ENCODE results near the gene ZFHX3. TPM values are rescaled to one million over a fixed set of nuclear protein-coding genes. Genes with fewer than 3 reads are reported as not detected.

ZFHX3 gene
- total RNA-seq, 8 experiments from 2014 or later = 7.4 to 31.9 (median 21.7) TPM

- peaks cover 33 to 36% of the 10 kb centered on the region in 2 donors for H3K4me1 ChIP-seq (replicated peaks in 1 of 2)
- WGBS, 10 experiments = 77 to 100% (median 87%) methylated on average over 1 to 9 of the region's 9 CpGs; no CpG with 5 or more reads in 1 of the 10 experiments
- no peak overlapping the region for H3K27ac ChIP-seq
- in situ Hi-C loops (cut with MboI; ENCODE audit: low pct_unique_long_range_greater_than_20kb in 2 of 9, low sequenced_read_pairs in 9 of 9, unreplicated experiment in 9 of 9) = no loop called here
- H3K4me3 ChIP-seq = no peak overlapping the region
- ATAC-seq (replicated peaks in 6 of 8) = peak in 1 of 8 experiments; percentile 6
Measured at GRCh38 chr16:72961863-72962262, 86.1 kb downstream of the ZFHX3 start.

GRCh38 chr16:72961115-72961832 lies 86.7 kb downstream of the ZFHX3 start:
- 50 to 100% (median 63%) methylated on average over 1 to 15 of the region's 20 CpGs; no CpG with 5 or more reads in 2 of the 10 experiments for WGBS, 10 experiments
- peak in 6 of 8 experiments; percentile 31 to 83 (median 76) for ATAC-seq (replicated peaks in 6 of 8)
- Histone ChIP-seq H3K4me1 (replicated peaks in 1 of 2) (peaks cover 36% of the 10 kb centered on the region in 2 donors), H3K27ac (no peak overlapping the region), H3K4me3 (no peak overlapping the region)
- in situ Hi-C loops (cut with MboI; ENCODE audit: low pct_unique_long_range_greater_than_20kb in 2 of 9, low sequenced_read_pairs in 9 of 9, unreplicated experiment in 9 of 9) = no loop called here

GRCh38 chr16:72960101-72960500 lies 87.8 kb downstream of the ZFHX3 start:
- in situ Hi-C loops (cut with MboI; ENCODE audit: low pct_unique_long_range_greater_than_20kb in 2 of 9, low sequenced_read_pairs in 9 of 9, unreplicated experiment in 9 of 9) = no loop called here
- Histone ChIP-seq H3K4me1 (replicated peaks in 1 of 2) (peaks cover 36 to 38% of the 10 kb centered on the region in 2 donors), H3K4me3 (no peak overlapping the region), H3K27ac (no peak overlapping the region)
- WGBS, 10 experiments = 100% methylated on average over 1 to 3 of the region's 20 CpGs; no CpG with 5 or more reads in 6 of the 10 experiments
- no peak for ATAC-seq (replicated peaks in 6 of 8)

GRCh38 chr16:72959301-72959996 lies 88.5 kb downstream of the ZFHX3 start:
- 93 to 100% (median 98%) methylated on average over 1 to 15 of the region's 46 CpGs; no CpG with 5 or more reads in 4 of the 10 experiments for WGBS, 10 experiments
- Histone ChIP-seq H3K4me3 (no peak overlapping the region), H3K27ac (no peak overlapping the region), H3K4me1 (replicated peaks in 1 of 2) (peaks cover 36 to 38% of the 10 kb centered on the region in 2 donors)
- no peak for ATAC-seq (replicated peaks in 6 of 8)
- in situ Hi-C loops (cut with MboI; ENCODE audit: low pct_unique_long_range_greater_than_20kb in 2 of 9, low sequenced_read_pairs in 9 of 9, unreplicated experiment in 9 of 9) = no loop called here

- no peak overlapping the region for H3K4me3 ChIP-seq
- ATAC-seq (replicated peaks in 6 of 8) = no peak
- in situ Hi-C loops (cut with MboI; ENCODE audit: low pct_unique_long_range_greater_than_20kb in 2 of 9, low sequenced_read_pairs in 9 of 9, unreplicated experiment in 9 of 9) = no loop called here
- WGBS, 10 experiments = 90 to 100% (median 96%) methylated on average over 1 to 13 of the region's 18 CpGs; no CpG with 5 or more reads in 4 of the 10 experiments
- no peak overlapping the region for H3K27ac ChIP-seq
- H3K4me1 ChIP-seq (replicated peaks in 1 of 2) = peaks cover 30% of the 10 kb centered on the region in 2 donors
Measured at GRCh38 chr16:72958522-72959076, 89.3 kb downstream of the ZFHX3 start.

- peaks cover 23 to 32% of the 10 kb centered on the region in 2 donors for H3K4me1 ChIP-seq (replicated peaks in 1 of 2)
- no peak overlapping the region for H3K27ac ChIP-seq
- 40 to 100% (median 98%) methylated on average over 1 to 20 of the region's 50 CpGs; no CpG with 5 or more reads in 1 of the 10 experiments for WGBS, 10 experiments
- ATAC-seq (replicated peaks in 6 of 8) = no peak
- in situ Hi-C loops (cut with MboI; ENCODE audit: low pct_unique_long_range_greater_than_20kb in 2 of 9, low sequenced_read_pairs in 9 of 9, unreplicated experiment in 9 of 9) = no loop called here
- H3K4me3 ChIP-seq = no peak overlapping the region
Measured at GRCh38 chr16:72957303-72958277, 90.3 kb downstream of the ZFHX3 start.

- ATAC-seq (replicated peaks in 6 of 8) = peak in 3 of 8 experiments; percentile 14 to 57 (median 30)
- Histone ChIP-seq H3K4me3 (no peak overlapping the region), H3K4me1 (replicated peaks in 1 of 2) (peaks cover 12 to 20% of the 10 kb centered on the region in 2 donors), H3K27ac (no peak overlapping the region)
- WGBS, 10 experiments = 55 to 100% (median 91%) methylated on average over 2 to 12 of the region's 14 CpGs; no CpG with 5 or more reads in 1 of the 10 experiments
- in situ Hi-C loops (cut with MboI; ENCODE audit: low pct_unique_long_range_greater_than_20kb in 2 of 9, low sequenced_read_pairs in 9 of 9, unreplicated experiment in 9 of 9) = no loop called here
Measured at GRCh38 chr16:72956124-72957064, 91.5 kb downstream of the ZFHX3 start.

- peaks cover 18 to 30% of the 10 kb centered on the region in 2 donors for H3K4me1 ChIP-seq (replicated peaks in 1 of 2)
- WGBS, 10 experiments = 34 to 98% (median 82%) methylated on average over 1 to 9 of the region's 9 CpGs; no CpG with 5 or more reads in 1 of the 10 experiments
- in situ Hi-C loops (cut with MboI; ENCODE audit: low pct_unique_long_range_greater_than_20kb in 2 of 9, low sequenced_read_pairs in 9 of 9, unreplicated experiment in 9 of 9) = no loop called here
- H3K27ac ChIP-seq = no peak overlapping the region
- peak in 2 of 8 experiments; percentile 19 to 20 for ATAC-seq (replicated peaks in 6 of 8)
- no peak overlapping the region for H3K4me3 ChIP-seq
Measured at GRCh38 chr16:72952811-72953271, 95.1 kb downstream of the ZFHX3 start.

GRCh38 chr16:72952404-72952803 lies 95.5 kb downstream of the ZFHX3 start:
- Histone ChIP-seq H3K4me1 (replicated peaks in 1 of 2) (peaks cover 22 to 30% of the 10 kb centered on the region in 2 donors), H3K4me3 (no peak overlapping the region), H3K27ac (no peak overlapping the region)
- no peak for ATAC-seq (replicated peaks in 6 of 8)
- in situ Hi-C loops (cut with MboI; ENCODE audit: low pct_unique_long_range_greater_than_20kb in 2 of 9, low sequenced_read_pairs in 9 of 9, unreplicated experiment in 9 of 9) = no loop called here
- 71 to 100% (median 87%) methylated on average over 1 to 5 of the region's 10 CpGs; no CpG with 5 or more reads in 5 of the 10 experiments for WGBS, 10 experiments

GRCh38 chr16:72951916-72952315 lies 96.0 kb downstream of the ZFHX3 start:
- ATAC-seq (replicated peaks in 6 of 8) = no peak
- peaks cover 27 to 34% of the 10 kb centered on the region in 2 donors for H3K4me1 ChIP-seq (replicated peaks in 1 of 2)
- no peak overlapping the region for H3K27ac ChIP-seq
- 79 to 100% (median 100%) methylated on average over 1 to 2 of the region's 3 CpGs; no CpG with 5 or more reads in 4 of the 10 experiments for WGBS, 10 experiments
- no peak overlapping the region for H3K4me3 ChIP-seq
- in situ Hi-C loops (cut with MboI; ENCODE audit: low pct_unique_long_range_greater_than_20kb in 2 of 9, low sequenced_read_pairs in 9 of 9, unreplicated experiment in 9 of 9) = no loop called here

- Histone ChIP-seq H3K4me1 (replicated peaks in 1 of 2) (peaks cover 39 to 42% of the 10 kb centered on the region in 2 donors), H3K4me3 (no peak overlapping the region), H3K27ac (no peak overlapping the region)
- WGBS, 10 experiments = 97 to 100% (median 100%) methylated on average over 1 to 10 of the region's 20 CpGs; no CpG with 5 or more reads in 4 of the 10 experiments
- no peak for ATAC-seq (replicated peaks in 6 of 8)
- in situ Hi-C loops (cut with MboI; ENCODE audit: low pct_unique_long_range_greater_than_20kb in 2 of 9, low sequenced_read_pairs in 9 of 9, unreplicated experiment in 9 of 9) = no loop called here
Measured at GRCh38 chr16:72950669-72951068, 97.3 kb downstream of the ZFHX3 start.

Measured in motor neuron (in vitro differentiated cells).